PC-3 (cell line): ENCODE data around the gene SLC5A5. TPM values are rescaled to one million over a fixed set of nuclear protein-coding genes. Genes with fewer than 3 reads are reported as not detected.
"Not testable (repeated sequence)": the region's sequence is repeated elsewhere in the genome, so short reads cannot be mapped to it uniquely, and the experiment has no call there.

Experiments used
- ATAC-seq: fragments of 200-7000 bp; cut with Tn5 transposase; 2 replicates; pipeline ENCODE4 v1.9.1; 2020; ENCODE audit warnings: mild to moderate bottlenecking, moderate library complexity
- BruUV-seq: library from RNA; stranded (reverse); fragments of 400-500 nt; replicated peaks from 2 replicates; lab custom pipeline; 2021; lab: Mats Ljungman, UMichigan
- CTCF ChIA-PET: fragments of 300-600 bp; sonication (Branson Sonifier 250); formaldehyde crosslinking; loops from one replicate; lab custom pipeline; 2022; ENCODE audit warnings: antibody characterized with exemption; lab: Charles Lee
- POLR2A ChIA-PET: fragments of 300-600 bp; sonication (Branson Sonifier 250); formaldehyde crosslinking; loops from one replicate; lab custom pipeline; 2022; ENCODE audit warnings: antibody characterized with exemption; ENCODE audit not compliant: unreplicated experiment; lab: Charles Lee
- DNase-seq: peaks from one replicate; pipeline ENCODE4 v3.0.0-alpha.2; 2015
- H2AFZ ChIP-seq: fragments of 300-600 bp; sonication (generic); 2 replicates; pipeline ENCODE4 v1.6.0; 2016; ENCODE audit warnings: antibody characterized with exemption, low read length
- H3F3A ChIP-seq: fragments of 300-600 bp; sonication (generic); one replicate; pipeline ENCODE4 v1.6.0; 2017; ENCODE audit warnings: antibody characterized with exemption, low read length, control low read depth, mild to moderate bottlenecking; ENCODE audit not compliant: unreplicated experiment
- H3K27ac ChIP-seq: fragments of 300-600 bp; sonication (generic); 2 replicates; pipeline ENCODE4 v1.5.1; 2016; ENCODE audit warnings: mild to moderate bottlenecking, low read length
- H3K27me3 ChIP-seq: fragments of 300-600 bp; sonication (generic); 2 replicates; pipeline ENCODE4 v1.6.1; 2016; ENCODE audit warnings: low read length, mixed read lengths
- H3K36me3 ChIP-seq: fragments of 300-600 bp; sonication (generic); 2 replicates; pipeline ENCODE4 v1.6.1; 2016; ENCODE audit warnings: low read depth, mixed run types, low read length, mixed read lengths
- H3K4me1 ChIP-seq: fragments of 300-600 bp; sonication (generic); 2 replicates; pipeline ENCODE4 v1.5.1; 2016; ENCODE audit warnings: low read length; ENCODE audit not compliant: insufficient read depth
- H3K4me2 ChIP-seq: fragments of 300-600 bp; sonication (generic); 2 replicates; pipeline ENCODE4 v1.6.0; 2016; ENCODE audit warnings: low read length
- H3K4me3 ChIP-seq: fragments of 300-600 bp; sonication (generic); 2 replicates; pipeline ENCODE4 v1.5.1; 2016; ENCODE audit warnings: mild to moderate bottlenecking, low read length, mixed read lengths
- H3K79me2 ChIP-seq: fragments of 300-600 bp; sonication (generic); 2 replicates; pipeline ENCODE4 v1.6.1; 2017; ENCODE audit warnings: low read length, mixed read lengths
- H3K9ac ChIP-seq: fragments of 300-600 bp; sonication (generic); 2 replicates; pipeline ENCODE4 v1.6.0; 2016; ENCODE audit warnings: mild to moderate bottlenecking, low read length
- H3K9me2 ChIP-seq: fragments of 300-600 bp; sonication (generic); replicated peaks from 2 replicates; pipeline ENCODE4 v1.6.1; 2016; ENCODE audit warnings: mixed run types, low read length, mixed read lengths
- H3K9me3 ChIP-seq: fragments of 300-600 bp; sonication (generic); 2 replicates; pipeline ENCODE4 v1.6.1; 2016; ENCODE audit warnings: low read length, mixed read lengths
- H4K20me1 ChIP-seq: fragments of 300-600 bp; sonication (generic); 2 replicates; pipeline ENCODE4 v1.6.1; 2016; ENCODE audit warnings: low read length, mixed read lengths
- CTCF ChIP-seq: fragments of 300-600 bp; sonication (generic); conservative IDR thresholded peaks from 2 replicates; pipeline ENCODE4 v1.5.1; 2017; ENCODE audit warnings: antibody characterized with exemption, low read depth, mild to moderate bottlenecking, low read length
- EZH2 ChIP-seq: fragments of 300-600 bp; sonication (generic); IDR thresholded peaks from one replicate; pipeline ENCODE4 v1.6.1; 2017; ENCODE audit warnings: antibody characterized with exemption, mild to moderate bottlenecking, low read length; ENCODE audit not compliant: unreplicated experiment
- EZH2phosphoT487 ChIP-seq: fragments of 300-600 bp; sonication (generic); IDR thresholded peaks from 2 replicates; pipeline ENCODE4 v1.6.1; 2018; ENCODE audit warnings: mild to moderate bottlenecking, antibody characterized with exemption, low read length, borderline replicate concordance
- intact Hi-C: fragments of 100-400 bp; cut with micrococcal nuclease; formaldehyde crosslinking; loops from 2 replicates; pipeline ENCODE4 v1.9.0; 2023
- total RNA-seq: library from RNA; depleted of rRNA; stranded (reverse); fragments of >200 nt; gene quantifications from 2 replicates; pipeline ENCODE4 v1.2.3, GENCODE V29; 2014

Gene SLC5A5
- total RNA-seq, 1 experiment from 2014 or later, result not detected

GRCh38 chr19:17881701-17882100 lies 10.0 kb downstream of the SLC5A5 start:
- Histone ChIP-seq H3K9me3 (no peaks in the 10 kb centered on the region), H2AFZ (no peak overlapping the region), H3K4me1 (no peaks in the 10 kb centered on the region), H3K4me3 (no peak overlapping the region), H3K27ac (no peak overlapping the region), H3K9ac (no peak overlapping the region), H3K79me2 (no peaks in the 10 kb centered on the region), H3K4me2 (no peak overlapping the region), H3K9me2 (no peaks in the 10 kb centered on the region), H3K36me3 (no peaks in the 10 kb centered on the region), H4K20me1 (no peaks in the 10 kb centered on the region), H3K27me3 (no peaks in the 10 kb centered on the region), H3F3A (no peaks in the 10 kb centered on the region)
- POLR2A ChIA-PET, result no interaction called here
- CTCF ChIA-PET, result no interaction called here
- BruUV-seq, result no TSS peak
- intact Hi-C loops, result no loop called here
- TF ChIP-seq EZH2phosphoT487, result no peak
- DNase-seq (no peak), ATAC-seq (no peak)

- no peak overlapping the region for H3K4me2 ChIP-seq
- no peaks in the 10 kb centered on the region for H3K79me2 ChIP-seq
- H4K20me1 ChIP-seq, result no peaks in the 10 kb centered on the region
- no peak for TF ChIP-seq EZH2phosphoT487
- no peak for TF ChIP-seq CTCF
- no peak for TF ChIP-seq EZH2
- no peaks in the 10 kb centered on the region for H3K9me2 ChIP-seq
- no peak overlapping the region for H3K9ac ChIP-seq
- POLR2A ChIA-PET, result no interaction called here
- H2AFZ ChIP-seq, result no peak overlapping the region
- no peak for DNase-seq
- no peaks in the 10 kb centered on the region for H3K36me3 ChIP-seq
- H3F3A ChIP-seq, result no peaks in the 10 kb centered on the region
- H3K9me3 ChIP-seq, result no peaks in the 10 kb centered on the region
- no peaks in the 10 kb centered on the region for H3K4me1 ChIP-seq
- intact Hi-C loops, result no loop called here
- no peak for ATAC-seq
- no TSS peak for BruUV-seq
- no peak overlapping the region for H3K4me3 ChIP-seq
- H3K27me3 ChIP-seq, result no peaks in the 10 kb centered on the region
- H3K27ac ChIP-seq, result no peak overlapping the region
- CTCF ChIA-PET, result no interaction called here
Observed at GRCh38 chr19:17883627-17884410, 12.1 kb downstream of the SLC5A5 start.

GRCh38 chr19:17886515-17886914 lies 14.8 kb downstream of the SLC5A5 start:
- Histone ChIP-seq H3K27ac (no peak overlapping the region), H3K4me3 (no peak overlapping the region), H3K79me2 (no peaks in the 10 kb centered on the region), H3K9ac (no peak overlapping the region), H2AFZ (no peak overlapping the region), H3K27me3 (no peaks in the 10 kb centered on the region), H4K20me1 (no peaks in the 10 kb centered on the region), H3K4me1 (no peaks in the 10 kb centered on the region), H3K9me2 (no peaks in the 10 kb centered on the region), H3F3A (no peaks in the 10 kb centered on the region), H3K36me3 (no peaks in the 10 kb centered on the region), H3K9me3 (no peaks in the 10 kb centered on the region), H3K4me2 (no peak overlapping the region)
- no peak for ATAC-seq
- BruUV-seq, result no TSS peak
- ChIA-PET CTCF (no interaction called here), POLR2A (no interaction called here)
- no peak for DNase-seq
- intact Hi-C loops, result no loop called here
- no peak for TF ChIP-seq EZH2phosphoT487
- no peak for TF ChIP-seq EZH2
- no peak for TF ChIP-seq CTCF

GRCh38 chr19:17887221-17887620 lies 15.5 kb downstream of the SLC5A5 start:
- H3K79me2 ChIP-seq, DNase-seq, H3K9ac ChIP-seq, CTCF ChIA-PET, H3K27me3 ChIP-seq, H3K4me3 ChIP-seq, H4K20me1 ChIP-seq, POLR2A ChIA-PET, H3F3A ChIP-seq, ATAC-seq, BruUV-seq, H3K9me3 ChIP-seq, H3K36me3 ChIP-seq, H3K4me2 ChIP-seq, H3K9me2 ChIP-seq, intact Hi-C loops, H3K4me1 ChIP-seq, H3K27ac ChIP-seq, H2AFZ ChIP-seq: not testable (repeated sequence)
